ENCODE data around the gene SPNS2. TPM values are rescaled to one million over a fixed set of nuclear protein-coding genes. Genes with fewer than 3 reads are reported as not detected.

The SPNS2 gene
- total RNA-seq, 1 donor, result 0.43 TPM

GRCh38 chr17:4547118-4547906, 48.6 kb downstream of the SPNS2 start:
- H3K4me3 ChIP-seq (ENCODE audit: low read depth, low read length), result no peak overlapping the region
- TF ChIP-seq CTCF (IDR thresholded peaks at IDR 0.05; ENCODE audit: insufficient read depth, low read depth, low read length), result no peak
- DNase-seq (ENCODE audit: low read depth), result no peak

- H3K4me3 ChIP-seq (ENCODE audit: low read depth, low read length), result no peak overlapping the region
- no peak for TF ChIP-seq CTCF (IDR thresholded peaks at IDR 0.05; ENCODE audit: insufficient read depth, low read depth, low read length)
- no peak for DNase-seq (ENCODE audit: low read depth)
Observed at GRCh38 chr17:4548061-4548461, 49.4 kb downstream of the SPNS2 start.

GRCh38 chr17:4548721-4549531, 50.2 kb downstream of the SPNS2 start:
- TF ChIP-seq CTCF (IDR thresholded peaks at IDR 0.05; ENCODE audit: insufficient read depth, low read depth, low read length), result no peak
- no peak for DNase-seq (ENCODE audit: low read depth)
- no peak overlapping the region for H3K4me3 ChIP-seq (ENCODE audit: low read depth, low read length)

GRCh38 chr17:4549781-4550533, 51.3 kb downstream of the SPNS2 start:
- H3K4me3 ChIP-seq (ENCODE audit: low read depth, low read length), result no peak overlapping the region
- DNase-seq (ENCODE audit: low read depth), result no peak
- TF ChIP-seq CTCF (IDR thresholded peaks at IDR 0.05; ENCODE audit: insufficient read depth, low read depth, low read length), result no peak

GRCh38 chr17:4550534-4551039, 51.9 kb downstream of the SPNS2 start:
- TF ChIP-seq CTCF (IDR thresholded peaks at IDR 0.05; ENCODE audit: insufficient read depth, low read depth, low read length), result no peak
- H3K4me3 ChIP-seq (ENCODE audit: low read depth, low read length), result no peak overlapping the region
- DNase-seq (ENCODE audit: low read depth), result no peak

- DNase-seq (ENCODE audit: low read depth), result no peak
- no peak for TF ChIP-seq CTCF (IDR thresholded peaks at IDR 0.05; ENCODE audit: insufficient read depth, low read depth, low read length)
- H3K4me3 ChIP-seq (ENCODE audit: low read depth, low read length), result no peak overlapping the region
Observed at GRCh38 chr17:4551141-4551540, 52.5 kb downstream of the SPNS2 start.
